ENCODE data around the gene LILRA6.

LILRA6 gene

GRCh38 chr19:54188215-54188871 is 54.2 kb downstream of the LILRA6 start:
- DNase-seq (ENCODE audit: low read depth), result peak; percentile 85

- no peak for DNase-seq (ENCODE audit: low read depth)
Measured at GRCh38 chr19:54186934-54187381, 55.6 kb downstream of the LILRA6 start.

Measured in CMK (cell line).